Adrenal gland (tissue), 5 donors: ENCODE results near the gene CCDC85C.
A peak's percentile ranks its signal among the peaks of the same experiment; 100 is the strongest.

Source experiments
- CTCF ChIP-seq, 6 experiments: fragments of 450-650 bp in 4 of 6; fragments of 200-600 bp in 2 of 6; sonication (generic) in 1 of 6; IDR thresholded peaks; 1 replicate in 5 of 6; 2 replicates in 1 of 6; pipeline versions ENCODE4 v1.5.1 to v1.8.0; 2016 to 2021; ENCODE audit warnings: antibody characterized with exemption in 6 of 6, mild to moderate bottlenecking in 2 of 6, moderate library complexity in 1 of 6
- POLR2A ChIP-seq, 2 donors: fragments of 450-650 bp; IDR thresholded peaks; one replicate each; pipeline ENCODE4 v1.6.1; 2017; ENCODE audit warnings: antibody characterized with exemption in 2 of 2, mild to moderate bottlenecking in 2 of 2, moderate library complexity in 1 of 2
- donor health status: DM: no; HTN: no; CAD: no.

GRCh38 chr14:99578541-99579101 is 25.4 kb downstream of the CCDC85C start:
- TF ChIP-seq CTCF (IDR thresholded peaks at IDR 0.05) (no peak), POLR2A (IDR thresholded peaks at IDR 0.05) (peak in 1 of 2 donors; percentile 40)
